Inflammatory macrophage (primary cell): ENCODE results near the gene CHRNA5.
"Not testable (repeated sequence)": the region's sequence is repeated elsewhere in the genome, so short reads cannot be mapped to it uniquely, and the experiment has no call there.

Experiments used
- DNase-seq, 2 donors: peaks; one replicate each; pipeline ENCODE4 v3.0.0-alpha.2; 2020 to 2022
- total RNA-seq, 18 experiments: gene quantifications; one replicate each; lab custom pipeline; 2026; ENCODE audit warnings: mixed read lengths in 6 of 18, inconsistent platforms in 2 of 18; lab: John Stamatoyannopoulos, UW

The CHRNA5 gene
- total RNA-seq = 0.58 to 1.7 (median 1.2) reads per million in 18 experiments

- peak; percentile 64 to 84 for DNase-seq
These were observed at the start of gene CHRNA5 for GRCh38 chr15:78565097-78565950. Gene CHRNA5 (plus strand): TSS chr15:78565520. CDS start chr15:78565720, 200 bp downstream.

GRCh38 chr15:78520035-78520434, 45.3 kb upstream of the CHRNA5 start:
- not testable (repeated sequence) for DNase-seq

- no peak for DNase-seq
These were observed 41.1 kb upstream of the CHRNA5 start for GRCh38 chr15:78524230-78524629.

GRCh38 chr15:78527325-78527724, 38.0 kb upstream of the CHRNA5 start:
- no peak for DNase-seq

GRCh38 chr15:78533331-78533730, 32.0 kb upstream of the CHRNA5 start:
- no peak for DNase-seq

GRCh38 chr15:78536134-78536533, 29.2 kb upstream of the CHRNA5 start:
- DNase-seq = no peak

GRCh38 chr15:78537266-78537905, 27.9 kb upstream of the CHRNA5 start:
- DNase-seq = no peak

- no peak for DNase-seq
These were observed 27.0 kb upstream of the CHRNA5 start for GRCh38 chr15:78538358-78538757.

- DNase-seq = not testable (repeated sequence)
These were observed 25.7 kb upstream of the CHRNA5 start for GRCh38 chr15:78539464-78540140.

- peak; percentile 91 to 94 for DNase-seq
These were observed 25.0 kb upstream of the CHRNA5 start, which contains the start of gene PSMA4 for GRCh38 chr15:78540141-78540870. Gene PSMA4 (plus strand): TSS chr15:78540444. CDS start chr15:78541928, 1,484 bp downstream.

GRCh38 chr15:78540871-78541743, 24.2 kb upstream of the CHRNA5 start:
- DNase-seq = peak in 1 of 2 donors; percentile 39

- DNase-seq = no peak
These were observed 23.6 kb upstream of the CHRNA5 start for GRCh38 chr15:78541744-78542034.

GRCh38 chr15:78542647-78543046, 22.7 kb upstream of the CHRNA5 start:
- no peak for DNase-seq

GRCh38 chr15:78550194-78550593, 15.1 kb upstream of the CHRNA5 start:
- no peak for DNase-seq

- no peak for DNase-seq
These were observed 14.5 kb upstream of the CHRNA5 start for GRCh38 chr15:78550815-78551214.

- no peak for DNase-seq
These were observed 13.4 kb upstream of the CHRNA5 start for GRCh38 chr15:78551902-78552301.

GRCh38 chr15:78552597-78552996, 12.7 kb upstream of the CHRNA5 start:
- no peak for DNase-seq

- not testable (repeated sequence) for DNase-seq
These were observed 5.1 kb upstream of the CHRNA5 start for GRCh38 chr15:78560201-78560600.

GRCh38 chr15:78561490-78561889, 3.8 kb upstream of the CHRNA5 start:
- DNase-seq = no peak

GRCh38 chr15:78563092-78563491, 2.2 kb upstream of the CHRNA5 start:
- no peak for DNase-seq

GRCh38 chr15:78564743-78565096, 600 bp upstream of the CHRNA5 start:
- no peak for DNase-seq
